Measurements from ENCODE around the gene PIK3C3. TPM values are rescaled to one million over a fixed set of nuclear protein-coding genes. Genes with fewer than 3 reads are reported as not detected.

Gene PIK3C3
- polyA plus RNA-seq, 1 of the 3 experiments (the other 2 are of a cell fraction): 26.9 TPM

- WGBS (ENCODE audit: low lambda C conversion rate): 77% methylated on average over 1 of the region's 1 CpG
- TF ChIP-seq FOXJ3 (CRISPR knock-in tag; IDR thresholded peaks at IDR 0.05) (no peak), IRF3 (IDR thresholded peaks at IDR 0.05; ENCODE audit: low read depth, low read length) (no peak), ELF1 (IDR thresholded peaks at IDR 0.05) (no peak), NFIC (IDR thresholded peaks at IDR 0.05; ENCODE audit: borderline replicate concordance) (no peak)
Observed at GRCh38 chr18:41939326-41939725, 15.7 kb upstream of the PIK3C3 start.

GRCh38 chr18:41940506-41941215 is 14.4 kb upstream of the PIK3C3 start:
- no peaks in the 10 kb centered on the region for H4K20me1 ChIP-seq (ENCODE audit: insufficient read depth)
- no peaks in the 10 kb centered on the region for H3K9me3 ChIP-seq
- POLR2A ChIA-PET: no interaction called here
- no peak for DNase-seq
- no peaks in the 10 kb centered on the region for H3K79me2 ChIP-seq (ENCODE audit: insufficient read depth)
- peak overlapping the region; percentile 46 for H3K9ac ChIP-seq
- peaks cover 34% of the 10 kb centered on the region for H3F3A ChIP-seq (replicated peaks; ENCODE audit: insufficient read depth)
- peaks cover 0 to 57% of the 10 kb centered on the region in 2 experiments; a peak in 2 of 4 replicates for H3K4me1 ChIP-seq (ENCODE audit: control insufficient read depth in 1 of 2, insufficient read depth in 2 of 2, low read depth in 1 of 2, low read length in 1 of 2)
- peak overlapping the region; percentile 53 for H3K4me2 ChIP-seq
- 54% methylated on average over 6 of the region's 6 CpGs for WGBS (ENCODE audit: low lambda C conversion rate)
- H3K27ac ChIP-seq (ENCODE audit: low read depth in 2 of 2, low read length in 1 of 2): peak overlapping the region; percentile 62 to 92; a peak in 3 of 4 replicates
- CTCF ChIA-PET: no interaction called here
- H2AFZ ChIP-seq (ENCODE audit: low read depth): peak overlapping the region; percentile 82
- no peaks in the 10 kb centered on the region for H3K36me3 ChIP-seq (replicated peaks in 1 of 2; ENCODE audit: control insufficient read depth in 1 of 2, insufficient read depth in 2 of 2, low read length in 1 of 2)
- H3K27me3 ChIP-seq (ENCODE audit: insufficient read depth): no peaks in the 10 kb centered on the region
- no peak overlapping the region for H3K4me3 ChIP-seq (ENCODE audit: low read depth in 2 of 2, low read length in 1 of 2)
- no peaks in the 10 kb centered on the region for H3K9me2 ChIP-seq
- TF ChIP-seq USF1 (IDR thresholded peaks at IDR 0.05; ENCODE audit: borderline replicate concordance, low read depth) (peak; percentile 12; the same call in 1 of the 2 replicates), NFIC (IDR thresholded peaks at IDR 0.05; ENCODE audit: borderline replicate concordance) (peak; percentile 33; the same call in 1 of the 2 replicates), TAF1 (IDR thresholded peaks at IDR 0.05; ENCODE audit: borderline replicate concordance, low read depth, low read length) (peak; percentile 27; the same call in 1 of the 2 replicates), ZBTB33 (IDR thresholded peaks at IDR 0.05; ENCODE audit: borderline replicate concordance, low read depth) (no peak), JUND (IDR thresholded peaks at IDR 0.05) (peak; percentile 60), MAX (IDR thresholded peaks at IDR 0.05; ENCODE audit: low read depth) (peak; percentile 81), IRF3 (IDR thresholded peaks at IDR 0.05; ENCODE audit: low read depth, low read length) (no peak), EP300 (IDR thresholded peaks at IDR 0.05; ENCODE audit: borderline replicate concordance in 1 of 2, low read depth in 1 of 2, low read length in 1 of 2) (peak in 1 of 2 experiments; percentile 76; a peak in 2 of 4 replicates), GATA2 (CRISPR knock-in tag; IDR thresholded peaks at IDR 0.05) (no peak), RFX5 (IDR thresholded peaks at IDR 0.05; ENCODE audit: low read length) (no peak), FOXM1 (IDR thresholded peaks at IDR 0.05; ENCODE audit: low read depth) (no peak), TEAD4 (IDR thresholded peaks at IDR 0.05; ENCODE audit: borderline replicate concordance, insufficient read depth) (peak; percentile 95), REST (IDR thresholded peaks at IDR 0.05; ENCODE audit: low read depth, low read length) (peak; percentile 88)

More at GRCh38 chr18:41939326-41939725, 15.7 kb upstream of the PIK3C3 start:
- Histone ChIP-seq H4K20me1 (ENCODE audit: insufficient read depth) (no peaks in the 10 kb centered on the region), H3F3A (replicated peaks; ENCODE audit: insufficient read depth) (peaks cover 34% of the 10 kb centered on the region), H3K4me2 (peak overlapping the region; percentile 53; the same call in 1 of the 2 replicates), H3K79me2 (ENCODE audit: insufficient read depth) (no peaks in the 10 kb centered on the region), H2AFZ (ENCODE audit: low read depth) (peak overlapping the region; percentile 45; the same call in 1 of the 2 replicates), H3K9ac (peak overlapping the region; percentile 32), H3K27ac (ENCODE audit: low read depth in 2 of 2, low read length in 1 of 2) (peak overlapping the region; percentile 9 to 92; a peak in 3 of 4 replicates), H3K4me1 (ENCODE audit: control insufficient read depth in 1 of 2, insufficient read depth in 2 of 2, low read depth in 1 of 2, low read length in 1 of 2) (peaks cover 0 to 58% of the 10 kb centered on the region in 2 experiments; a peak in 2 of 4 replicates), H3K36me3 (replicated peaks in 1 of 2; ENCODE audit: control insufficient read depth in 1 of 2, insufficient read depth in 2 of 2, low read length in 1 of 2) (no peaks in the 10 kb centered on the region), H3K9me3 (no peaks in the 10 kb centered on the region), H3K4me3 (ENCODE audit: low read depth in 2 of 2, low read length in 1 of 2) (no peak overlapping the region), H3K27me3 (ENCODE audit: insufficient read depth) (no peaks in the 10 kb centered on the region), H3K9me2 (no peaks in the 10 kb centered on the region)
- POLR2A ChIA-PET: no interaction called here
- no peak for DNase-seq
- CTCF ChIA-PET: no interaction called here

All from SK-N-SH (cell line).